NT2/D1 (cell line): Measurements from ENCODE around the gene ZNF205.

ENCODE experiments used
- SUZ12 ChIP-seq: IDR thresholded peaks from 2 replicates; pipeline ENCODE4 v1.6.1; 2011; ENCODE audit not compliant: insufficient read length, insufficient read depth; ENCODE audit errors: extremely low read depth
- YY1 ChIP-seq: IDR thresholded peaks from 2 replicates; pipeline ENCODE4 v1.6.1; 2011; ENCODE audit not compliant: insufficient read length, insufficient read depth
- ZNF274 ChIP-seq: IDR thresholded peaks from 2 replicates; pipeline ENCODE4 v1.6.1; 2011; ENCODE audit warnings: mild to moderate bottlenecking, low read depth, low read length

DNA sequence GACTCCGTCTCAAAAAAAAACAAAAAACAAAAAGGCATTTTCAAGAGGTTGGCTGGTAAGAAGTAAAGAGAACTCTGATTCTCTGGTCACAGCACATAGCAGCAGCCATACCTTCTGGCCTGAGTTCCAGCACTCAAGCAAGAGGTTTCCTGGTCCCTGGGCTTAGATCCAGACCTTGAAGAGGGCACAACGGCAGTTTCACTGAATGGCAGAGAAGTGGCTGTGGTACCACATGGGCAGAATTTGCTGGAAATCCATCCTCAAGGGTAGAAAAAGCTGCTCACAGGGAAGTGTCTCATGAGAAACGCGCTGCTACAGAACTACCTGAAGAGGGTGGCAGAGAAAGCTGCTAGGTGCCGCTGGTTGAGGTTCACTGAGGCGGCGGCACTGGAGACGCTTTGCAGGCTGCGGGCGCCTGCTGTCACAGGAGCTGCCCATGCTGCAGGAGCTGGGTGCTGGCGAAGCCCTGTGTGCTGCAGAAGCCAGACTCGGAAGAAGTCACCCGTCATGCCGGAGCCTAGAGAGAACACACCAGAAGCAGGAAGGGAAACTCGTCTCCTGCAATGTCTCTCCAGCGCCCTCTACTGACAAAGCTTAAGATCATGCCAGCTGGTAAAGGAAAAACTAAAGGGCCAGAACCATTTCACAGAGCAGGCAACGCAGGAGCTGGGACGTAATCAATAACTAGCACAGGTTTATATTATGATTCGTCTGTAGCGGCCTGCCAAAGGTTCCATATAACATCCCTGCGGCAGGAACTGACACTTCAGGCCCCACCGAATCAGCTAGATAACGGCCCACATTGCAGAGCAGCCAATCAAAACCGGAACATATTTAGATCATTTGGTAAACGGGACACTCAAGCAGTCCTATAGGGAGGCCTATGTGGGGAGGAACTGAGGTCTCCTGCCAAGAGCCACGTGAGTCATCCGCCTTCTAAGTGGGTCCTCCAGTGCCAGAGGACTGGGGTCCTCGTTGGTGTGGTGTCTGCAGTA lies 17.0 kb downstream of the ZNF205 start:
- TF ChIP-seq YY1: no peak
- TF ChIP-seq ZNF274: no peak
- TF ChIP-seq SUZ12: no peak
